ENCODE measurements around the gene TIGD1. TPM values are rescaled to one million over a fixed set of nuclear protein-coding genes. Genes with fewer than 3 reads are reported as not detected.

TIGD1 gene
- total and polyA plus RNA-seq, 2 of the 13 experiments (the other 11 are each of a cell fraction or from before 2014, with no cell fraction given) = 3.5 to 9.5 TPM

DNA sequence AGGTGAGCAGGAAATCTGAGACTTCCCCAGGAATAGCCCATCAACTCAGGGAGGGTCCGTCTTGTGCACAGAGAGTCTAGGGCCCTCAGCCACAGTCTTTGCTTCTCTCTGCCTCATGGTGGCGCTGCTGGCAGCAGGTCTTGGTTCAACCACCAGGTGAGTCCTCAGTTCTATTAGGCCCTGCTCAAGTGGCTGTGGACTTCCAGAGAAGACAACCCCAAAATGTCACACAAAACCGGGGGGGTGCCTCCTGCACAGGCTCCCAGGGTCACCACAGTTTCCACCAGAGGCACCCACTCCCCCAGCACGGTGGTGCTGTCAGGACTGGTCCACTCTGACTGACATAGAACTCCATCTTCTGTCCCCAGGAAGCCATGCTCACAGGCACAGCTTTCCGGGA lies 13.3 kb downstream of the TIGD1 start (continued):
- TF ChIP-seq JUN (CRISPR knock-in tag; IDR thresholded peaks at IDR 0.05) (no peak), HDAC6 (IDR thresholded peaks at IDR 0.05; ENCODE audit: low read depth, low read length) (no peak), ZNF543 (CRISPR knock-in tag; IDR thresholded peaks at IDR 0.05) (no peak), ZNF232 (CRISPR knock-in tag; IDR thresholded peaks at IDR 0.05; ENCODE audit: borderline replicate concordance) (no peak), MED1 (CRISPR knock-in tag; IDR thresholded peaks at IDR 0.05) (0 out of 2 replicates have a peak, but pooled peaks have one; percentile 18), HOXA7 (CRISPR knock-in tag; IDR thresholded peaks at IDR 0.05) (no peak), ZFX (CRISPR knock-in tag; IDR thresholded peaks at IDR 0.05; ENCODE audit: low read depth) (peak; percentile 28; the same call in 1 of the 2 replicates), ZNF430 (CRISPR knock-in tag; IDR thresholded peaks at IDR 0.05) (no peak), FOSL2 (CRISPR knock-in tag; IDR thresholded peaks at IDR 0.05) (no peak)

DNA sequence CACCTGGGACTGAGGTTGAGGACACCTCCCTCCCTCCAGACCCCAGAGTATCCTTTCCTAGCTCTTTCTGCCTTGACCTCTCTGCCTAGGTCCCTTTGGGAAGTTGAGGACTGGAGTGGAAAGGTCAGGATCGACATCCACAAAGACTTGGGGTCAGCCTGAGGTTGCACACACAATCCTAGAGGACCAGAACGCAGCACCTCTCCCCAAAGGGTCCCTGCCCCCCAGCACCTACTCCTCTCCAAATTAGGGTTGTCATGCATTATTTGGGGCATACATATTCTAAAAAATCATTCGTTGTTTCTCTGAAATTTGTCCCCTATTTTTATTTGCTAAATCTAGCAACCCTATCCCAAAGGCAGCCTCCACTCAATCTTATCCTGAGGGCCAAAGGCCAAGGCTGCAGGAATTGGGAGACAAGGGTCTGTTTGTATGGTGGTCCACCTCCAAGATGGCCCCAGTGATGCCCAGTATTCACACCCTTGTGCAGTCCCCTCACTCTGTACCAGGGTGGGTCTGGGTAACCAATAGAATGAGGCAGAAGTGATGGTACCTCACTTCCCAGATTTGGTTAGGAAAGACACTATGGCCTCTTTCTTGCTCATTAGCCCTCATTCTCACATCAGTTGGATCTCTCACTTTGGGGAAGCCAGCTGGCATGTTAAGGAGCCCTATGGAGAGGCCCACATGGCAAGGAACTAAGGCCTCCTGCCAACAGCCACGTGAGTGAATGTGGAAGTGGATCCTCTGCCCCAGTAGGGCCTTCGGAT lies 14.4 kb downstream of the TIGD1 start:
- no peak overlapping the region for H3K9ac ChIP-seq (ENCODE audit: insufficient read depth, low read depth, low read length)
- TF ChIP-seq ZNF274 (CRISPR knock-in tag; IDR thresholded peaks at IDR 0.05) (no peak), ZKSCAN8 (CRISPR knock-in tag; IDR thresholded peaks at IDR 0.05; ENCODE audit: borderline replicate concordance) (no peak)
- TF ChIP-seq, protein P1, sequence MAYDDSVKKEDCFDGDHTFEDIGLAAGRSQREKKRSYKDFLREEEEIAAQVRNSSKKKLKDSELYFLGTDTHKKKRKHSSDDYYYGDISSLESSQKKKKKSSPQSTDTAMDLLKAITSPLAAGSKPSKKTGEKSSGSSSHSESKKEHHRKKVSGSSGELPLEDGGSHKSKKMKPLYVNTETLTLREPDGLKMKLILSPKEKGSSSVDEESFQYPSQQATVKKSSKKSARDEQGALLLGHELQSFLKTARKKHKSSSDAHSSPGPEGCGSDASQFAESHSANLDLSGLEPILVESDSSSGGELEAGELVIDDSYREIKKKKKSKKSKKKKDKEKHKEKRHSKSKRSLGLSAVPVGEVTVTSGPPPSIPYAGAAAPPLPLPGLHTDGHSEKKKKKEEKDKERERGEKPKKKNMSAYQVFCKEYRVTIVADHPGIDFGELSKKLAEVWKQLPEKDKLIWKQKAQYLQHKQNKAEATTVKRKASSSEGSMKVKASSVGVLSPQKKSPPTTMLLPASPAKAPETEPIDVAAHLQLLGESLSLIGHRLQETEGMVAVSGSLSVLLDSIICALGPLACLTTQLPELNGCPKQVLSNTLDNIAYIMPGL (CRISPR knock-in tag; IDR thresholded peaks at IDR 0.05; ENCODE audit: borderline replicate concordance in 1 of 2, low read depth in 1 of 2) = no peak
- H3K4me2 ChIP-seq (ENCODE audit: low read depth, low read length) = no peak overlapping the region
- ATAC-seq (no peak), DNase-seq (ENCODE audit: low spot score) (no peak), FAIRE-seq (no peak)
- no peaks in the 10 kb centered on the region for H3K79me2 ChIP-seq (ENCODE audit: insufficient read depth, low read length)
- no peaks in the 10 kb centered on the region for H4K20me1 ChIP-seq (ENCODE audit: insufficient read depth, low read length)
- ChIA-PET POLR2A (no interaction called here), CTCF (ENCODE audit: low intra/inter-chr PET ratio, low total read pairs) (no interaction called here)
- H3K4me3 ChIP-seq (replicated peaks in 1 of 3; ENCODE audit: insufficient read depth in 1 of 3, low read depth in 2 of 3, low read length in 3 of 3) = no peak overlapping the region
- peaks cover 7% of the 10 kb centered on the region for H3K9me3 ChIP-seq (ENCODE audit: low read length)
- 0 out of 2 replicates have a peak, but pooled peaks cover 6% of the 10 kb centered on the region for H3K4me1 ChIP-seq (ENCODE audit: insufficient read depth, low read length)
- WGBS (ENCODE audit: low lambda C conversion rate) = 19% methylated on average over 4 of the region's 5 CpGs
- intact Hi-C loops (cut with micrococcal nuclease; ENCODE audit: unreplicated experiment) = no loop called here
- peaks cover 3 to 26% of the 10 kb centered on the region in 2 experiments; a peak in 3 of 5 replicates for H3K27me3 ChIP-seq (ENCODE audit: control insufficient read depth in 1 of 2, insufficient read depth in 2 of 2, low read length in 2 of 2)
- in situ Hi-C loops (cut with HindIII; ENCODE audit: extremely low pct_ligation_motif_present, low pct_unique_long_range_greater_than_20kb) = no loop called here
- no peaks in the 10 kb centered on the region for H3K36me3 ChIP-seq (replicated peaks in 1 of 2; ENCODE audit: control insufficient read depth in 1 of 2, insufficient read depth in 2 of 2, low read length in 2 of 2)
- no peak overlapping the region for H2AFZ ChIP-seq (ENCODE audit: low read length)
- no peak overlapping the region for H3K27ac ChIP-seq (ENCODE audit: extremely low read length, insufficient read depth, low read length)
- no TSS peak for BruUV-seq (replicated peaks)
